ENCODE data around the gene SUFU.
"Not testable (repeated sequence)": the region's sequence is repeated elsewhere in the genome, so short reads cannot be mapped to it uniquely, and the experiment has no call there.

SUFU gene

GRCh38 chr10:102480396-102480795 lies 23.4 kb upstream of the SUFU start:
- no peak for DNase-seq

- no peak for DNase-seq
These were observed 19.8 kb upstream of the SUFU start for GRCh38 chr10:102484021-102484420.

GRCh38 chr10:102485093-102485784 lies 18.5 kb upstream of the SUFU start:
- DNase-seq: no peak

- no peak for DNase-seq
These were observed 12.6 kb upstream of the SUFU start for GRCh38 chr10:102491136-102491535.

- no peak for DNase-seq
These were observed 11.3 kb upstream of the SUFU start for GRCh38 chr10:102492344-102492939.

- no peak for DNase-seq
These were observed 10.8 kb upstream of the SUFU start for GRCh38 chr10:102492983-102493382.

GRCh38 chr10:102493771-102494170 lies 10.0 kb upstream of the SUFU start:
- no peak for DNase-seq

GRCh38 chr10:102497545-102497944 lies 6.2 kb upstream of the SUFU start:
- no peak for DNase-seq

GRCh38 chr10:102499356-102499755 lies 4.4 kb upstream of the SUFU start:
- DNase-seq: no peak

- not testable (repeated sequence) for DNase-seq
These were observed 3.1 kb upstream of the SUFU start for GRCh38 chr10:102500686-102501085.

- no peak for DNase-seq
These were observed 2.4 kb upstream of the SUFU start for GRCh38 chr10:102501201-102502028.

- peak; percentile 99 for DNase-seq
These were observed 1.8 kb upstream of the SUFU start for GRCh38 chr10:102502029-102502336.

- peak; percentile 100 for DNase-seq
These were observed 1.2 kb upstream of the SUFU start, which contains the start of gene ACTR1A for GRCh38 chr10:102502337-102503151. Gene ACTR1A, minus strand, starts transcription at chr10:102502712. Its CDS starts 65 bp downstream, at chr10:102502647.

- no peak for DNase-seq
These were observed 605 bp downstream of the SUFU start for GRCh38 chr10:102504179-102504975.

GRCh38 chr10:102504976-102505300 lies 1.2 kb downstream of the SUFU start:
- no peak for DNase-seq

GRCh38 chr10:102505462-102506115 lies 1.8 kb downstream of the SUFU start:
- no peak for DNase-seq

- DNase-seq: no peak
These were observed 3.7 kb downstream of the SUFU start for GRCh38 chr10:102507521-102507920.

- no peak for DNase-seq
These were observed 4.7 kb downstream of the SUFU start for GRCh38 chr10:102508506-102508905.

GRCh38 chr10:102509387-102509786 lies 5.6 kb downstream of the SUFU start:
- no peak for DNase-seq

- no peak for DNase-seq
These were observed 8.0 kb downstream of the SUFU start for GRCh38 chr10:102511583-102512274.
